Vagina (tissue), 2 donors: ENCODE measurements around the gene PIGM.

ENCODE experiments used
- POLR2A ChIP-seq, 2 donors: fragments of 450-650 bp; IDR thresholded peaks; one replicate each; pipeline ENCODE4 v1.6.1; 2017; ENCODE audit warnings: antibody characterized with exemption in 2 of 2, mild to moderate bottlenecking in 2 of 2, moderate library complexity in 2 of 2
- TF ChIP-seq, protein P1 (sequence below), 3 experiments: fragments of 450-650 bp in 2 of 3; fragments of 200-600 bp in 1 of 3; sonication (generic) in 1 of 3; IDR thresholded peaks; one replicate each; pipeline ENCODE4 v1.5.1; 2017 to 2019; ENCODE audit warnings: antibody characterized with exemption in 3 of 3, mild to moderate bottlenecking in 2 of 3, moderate library complexity in 2 of 3

DNA sequence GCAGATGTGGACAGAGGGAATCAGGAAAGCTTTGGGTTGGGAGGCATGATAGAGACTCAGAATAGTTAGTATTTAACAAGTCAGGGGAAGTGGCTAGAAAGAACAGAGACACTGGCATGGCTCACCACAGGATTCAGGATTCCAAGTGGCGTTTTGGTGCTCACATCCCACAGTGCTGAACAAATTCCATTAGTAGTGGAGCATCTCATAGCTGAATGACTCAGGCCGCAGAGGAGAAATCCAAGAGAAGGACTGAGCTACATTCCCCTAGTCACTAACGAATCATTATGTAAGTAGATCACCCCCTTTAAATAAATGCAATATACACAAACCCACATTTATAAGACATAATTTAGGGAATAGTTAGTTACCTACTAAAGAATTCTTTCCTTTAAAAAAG is 44.5 kb upstream of the PIGM start:
- TF ChIP-seq, protein P1, sequence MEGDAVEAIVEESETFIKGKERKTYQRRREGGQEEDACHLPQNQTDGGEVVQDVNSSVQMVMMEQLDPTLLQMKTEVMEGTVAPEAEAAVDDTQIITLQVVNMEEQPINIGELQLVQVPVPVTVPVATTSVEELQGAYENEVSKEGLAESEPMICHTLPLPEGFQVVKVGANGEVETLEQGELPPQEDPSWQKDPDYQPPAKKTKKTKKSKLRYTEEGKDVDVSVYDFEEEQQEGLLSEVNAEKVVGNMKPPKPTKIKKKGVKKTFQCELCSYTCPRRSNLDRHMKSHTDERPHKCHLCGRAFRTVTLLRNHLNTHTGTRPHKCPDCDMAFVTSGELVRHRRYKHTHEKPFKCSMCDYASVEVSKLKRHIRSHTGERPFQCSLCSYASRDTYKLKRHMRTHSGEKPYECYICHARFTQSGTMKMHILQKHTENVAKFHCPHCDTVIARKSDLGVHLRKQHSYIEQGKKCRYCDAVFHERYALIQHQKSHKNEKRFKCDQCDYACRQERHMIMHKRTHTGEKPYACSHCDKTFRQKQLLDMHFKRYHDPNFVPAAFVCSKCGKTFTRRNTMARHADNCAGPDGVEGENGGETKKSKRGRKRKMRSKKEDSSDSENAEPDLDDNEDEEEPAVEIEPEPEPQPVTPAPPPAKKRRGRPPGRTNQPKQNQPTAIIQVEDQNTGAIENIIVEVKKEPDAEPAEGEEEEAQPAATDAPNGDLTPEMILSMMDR (IDR thresholded peaks at IDR 0.05) = no peak
- TF ChIP-seq POLR2A (IDR thresholded peaks at IDR 0.05) = no peak
